GM19467 (cell line): ENCODE measurements around the gene SDSL.

Experiments
- ATAC-seq: cut with Tn5 transposase; IDR thresholded peaks from one replicate; pipeline ENCODE4 v1.9.1; 2021; ENCODE audit warnings: mild to moderate bottlenecking, moderate library complexity; ENCODE audit not compliant: unreplicated experiment

Gene SDSL

DNA sequence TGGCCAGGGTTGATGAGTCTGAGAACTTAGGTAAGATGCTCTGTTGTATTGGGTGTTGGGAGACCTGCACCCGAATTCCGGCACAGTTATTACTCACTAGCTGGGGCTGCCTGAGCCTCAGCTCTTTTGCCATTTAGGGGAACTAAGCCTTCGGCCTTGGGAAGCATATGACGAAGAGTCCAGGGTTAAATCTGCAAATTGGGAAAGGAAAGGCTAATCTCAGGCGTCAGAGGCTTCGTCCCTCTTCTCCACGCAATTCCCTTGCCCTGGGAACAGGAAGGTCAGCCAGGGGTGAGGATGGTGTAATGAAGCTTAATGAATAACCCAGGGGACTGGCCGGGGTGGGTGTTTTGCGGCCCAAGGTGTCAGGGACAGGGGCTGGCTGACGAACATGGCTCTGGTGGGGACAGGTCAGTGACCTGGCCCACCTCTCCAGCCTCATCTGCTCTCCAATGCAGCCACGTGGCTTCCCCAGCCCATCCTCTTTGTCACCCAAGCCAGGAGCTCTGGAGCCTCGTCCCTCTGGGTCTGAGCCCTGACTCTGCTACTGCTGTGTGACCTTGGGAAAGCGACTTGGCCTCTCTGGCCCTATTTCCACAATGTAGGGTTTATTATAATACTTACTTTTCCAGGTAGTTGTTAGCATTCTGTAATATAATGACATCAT is 3.8 kb upstream of the SDSL start:
- no peak for ATAC-seq

GRCh38 chr12:113420996-113421595 is 1.1 kb upstream of the SDSL start:
- no peak for ATAC-seq

DNA sequence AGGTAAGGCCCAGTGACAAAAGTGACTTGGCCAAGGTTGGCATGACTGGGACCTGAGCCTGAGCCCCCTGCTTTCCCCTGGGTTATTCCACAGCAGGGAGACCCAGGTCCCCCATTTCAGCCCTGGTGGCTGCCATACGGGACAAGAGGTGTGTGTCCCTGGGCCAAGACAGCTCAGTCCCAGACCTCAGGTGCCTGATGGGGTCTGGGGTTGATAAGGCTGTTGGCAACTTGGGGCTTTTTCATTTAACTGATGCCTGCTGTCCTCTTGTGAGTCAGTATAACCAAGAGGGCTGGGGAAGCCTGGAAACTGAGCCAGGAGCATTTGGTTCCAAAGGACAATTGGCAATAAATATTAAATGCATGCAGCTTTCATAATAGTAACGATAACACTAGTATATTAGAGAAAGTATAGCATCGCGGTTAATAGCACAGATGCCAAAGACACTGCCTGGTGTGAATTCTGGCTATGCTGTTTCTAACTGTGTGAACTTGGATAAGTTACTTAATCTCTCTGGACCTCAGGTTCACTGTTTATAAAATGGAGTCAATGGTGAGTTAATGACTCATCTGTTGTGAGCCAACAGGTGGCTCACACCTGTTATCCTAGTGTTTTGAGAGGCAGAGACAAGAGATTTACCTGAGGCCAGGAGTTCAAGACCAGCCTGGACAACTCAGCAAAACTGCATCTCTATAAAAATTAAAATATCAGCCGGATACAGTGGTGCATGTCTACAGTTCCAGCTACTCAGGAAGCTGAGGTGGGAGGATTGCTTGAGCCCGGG is 898 bp downstream of the SDSL start:
- no peak for ATAC-seq

GRCh38 chr12:113424456-113424855 is 2.3 kb downstream of the SDSL start:
- ATAC-seq, result no peak

- no peak for ATAC-seq
Measured at GRCh38 chr12:113424915-113425823, 3.0 kb downstream of the SDSL start.

- no peak for ATAC-seq
Measured at GRCh38 chr12:113425960-113426453, 3.8 kb downstream of the SDSL start.

DNA sequence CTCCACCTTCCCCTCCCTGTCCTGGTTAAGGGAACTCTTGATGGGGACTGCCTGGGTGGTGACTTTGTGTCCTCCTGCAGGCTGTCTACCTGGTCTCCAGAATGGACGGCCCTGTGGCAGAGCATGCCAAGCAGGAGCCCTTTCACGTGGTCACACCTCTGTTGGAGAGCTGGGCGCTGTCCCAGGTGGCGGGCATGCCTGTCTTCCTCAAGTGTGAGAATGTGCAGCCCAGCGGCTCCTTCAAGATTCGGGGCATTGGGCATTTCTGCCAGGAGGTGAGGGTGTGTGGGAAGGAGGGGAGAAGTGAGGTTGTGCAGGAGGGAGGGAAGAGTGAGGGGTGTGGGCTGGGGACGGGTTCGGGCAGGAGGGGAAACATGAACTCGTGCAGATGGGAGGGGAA is 5.7 kb downstream of the SDSL start:
- ATAC-seq, result no peak

DNA sequence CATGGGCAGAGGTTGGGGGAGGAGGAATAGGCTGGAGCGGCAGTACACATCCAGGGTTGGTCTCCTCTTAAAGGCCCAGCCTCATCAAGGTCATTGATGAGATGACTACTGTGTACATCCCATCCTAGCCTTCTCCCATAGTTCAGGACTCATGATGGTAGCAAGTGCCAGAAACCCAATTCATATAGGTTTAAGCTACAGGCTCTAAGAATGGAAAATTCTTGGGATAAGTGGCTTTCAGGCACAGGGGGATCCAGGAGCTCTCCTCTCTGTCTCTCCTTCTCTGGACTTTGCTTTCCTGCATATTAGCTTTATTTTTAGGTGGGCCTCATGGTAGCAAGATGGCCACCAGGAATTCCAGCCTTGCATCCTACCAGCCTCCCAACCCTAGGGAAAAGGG is 6.3 kb downstream of the SDSL start:
- ATAC-seq, result no peak

GRCh38 chr12:113432986-113433385 is 10.8 kb downstream of the SDSL start:
- no peak for ATAC-seq

- no peak for ATAC-seq
Measured at GRCh38 chr12:113435367-113435766, 13.2 kb downstream of the SDSL start.

- no peak for ATAC-seq
Measured at GRCh38 chr12:113436586-113436985, 14.4 kb downstream of the SDSL start.

- ATAC-seq, result no peak
Measured at GRCh38 chr12:113436993-113437728, 15.0 kb downstream of the SDSL start.

GRCh38 chr12:113437729-113438100 is 15.5 kb downstream of the SDSL start:
- ATAC-seq, result no peak

- no peak for ATAC-seq
Measured at GRCh38 chr12:113438523-113439300, 16.5 kb downstream of the SDSL start.

- ATAC-seq, result no peak
Measured at GRCh38 chr12:113439301-113439597, 17.1 kb downstream of the SDSL start.

GRCh38 chr12:113439606-113440030 is 17.4 kb downstream of the SDSL start:
- ATAC-seq, result no peak

GRCh38 chr12:113440336-113440735 is 18.2 kb downstream of the SDSL start:
- ATAC-seq, result no peak

DNA sequence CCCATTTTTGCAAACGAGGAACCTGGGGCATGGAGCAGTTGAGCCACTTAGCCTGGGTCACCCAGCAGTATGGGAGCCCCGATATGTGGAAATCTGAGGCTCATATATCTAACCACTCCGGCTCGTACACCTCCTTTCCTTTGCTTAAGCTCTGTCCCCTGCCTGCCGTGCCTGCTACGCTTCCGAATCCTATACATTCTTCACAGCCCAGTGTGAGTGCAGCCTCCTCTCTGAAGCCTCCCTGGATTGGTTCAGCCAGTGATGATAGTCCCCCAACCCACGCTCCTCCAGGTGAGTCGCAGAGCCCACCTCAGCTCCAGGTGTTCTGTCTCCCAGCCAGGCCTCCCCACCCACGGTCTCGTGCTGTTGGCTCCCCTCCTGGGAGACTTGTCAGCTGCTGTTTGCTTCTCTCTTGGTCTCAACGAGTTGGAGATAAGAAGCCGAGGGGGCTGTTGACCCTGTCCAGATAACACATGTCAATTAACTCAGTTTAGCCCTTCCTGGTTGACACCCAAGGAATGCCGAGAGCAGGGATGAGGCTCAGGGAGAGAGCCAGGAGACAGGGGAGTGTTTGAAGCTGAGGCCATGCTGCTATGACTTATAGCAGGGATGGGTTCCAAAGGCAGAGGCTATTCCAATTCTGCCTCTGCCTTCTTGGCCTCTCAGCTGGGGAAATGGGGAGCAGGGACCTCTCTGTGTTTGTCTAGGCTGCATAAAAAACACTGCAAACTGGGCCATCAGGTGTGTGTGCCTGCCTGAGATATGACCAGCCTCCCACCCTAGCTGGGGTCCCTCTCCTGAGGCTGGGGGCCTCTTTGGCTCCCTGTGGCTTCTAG is 19.0 kb downstream of the SDSL start:
- ATAC-seq, result no peak

DNA sequence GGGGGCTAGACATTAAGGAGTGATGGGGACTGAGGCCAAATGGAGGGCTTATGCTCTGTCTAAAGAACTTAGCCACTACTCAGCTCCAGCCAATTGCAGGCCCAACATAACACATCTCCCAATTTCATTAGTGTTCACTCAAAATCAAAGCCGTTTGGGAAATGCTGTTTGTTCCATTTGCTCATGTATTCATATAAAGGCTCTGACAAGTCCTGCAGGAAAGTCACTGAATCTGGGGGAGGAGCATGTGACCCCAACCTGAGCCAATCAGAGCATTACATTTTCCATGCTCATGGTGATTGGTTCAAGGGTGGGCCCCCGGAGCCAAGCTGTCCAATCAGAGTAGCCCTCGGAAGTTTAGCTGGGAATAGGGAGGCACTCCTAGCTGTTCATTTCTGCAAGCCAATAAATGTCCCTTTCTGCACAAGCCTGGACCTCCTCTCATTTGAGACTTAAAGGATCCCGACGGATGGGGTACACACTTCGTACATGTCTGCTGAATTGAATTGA is 20.9 kb downstream of the SDSL start:
- ATAC-seq, result no peak
